GM21360 (cell line): ENCODE measurements around the gene ASPRV1.

Source experiments
- ATAC-seq: cut with Tn5 transposase; IDR thresholded peaks from one replicate; pipeline ENCODE4 v1.9.1; 2021; ENCODE audit warnings: mild to moderate bottlenecking, moderate library complexity; ENCODE audit not compliant: unreplicated experiment

Gene ASPRV1

GRCh38 chr2:69943843-69944525, 17.4 kb downstream of the ASPRV1 start:
- no peak for ATAC-seq

- no peak for ATAC-seq
Observed at GRCh38 chr2:69943000-69943842, 18.2 kb downstream of the ASPRV1 start.

- ATAC-seq: no peak
Observed at GRCh38 chr2:69940691-69941090, 20.7 kb downstream of the ASPRV1 start.

GRCh38 chr2:69939722-69940121, 21.7 kb downstream of the ASPRV1 start:
- ATAC-seq: no peak

GRCh38 chr2:69937968-69938367, 23.5 kb downstream of the ASPRV1 start:
- no peak for ATAC-seq

GRCh38 chr2:69936906-69937305, 24.5 kb downstream of the ASPRV1 start:
- no peak for ATAC-seq

- ATAC-seq: no peak
Observed at GRCh38 chr2:69935011-69935410, 26.4 kb downstream of the ASPRV1 start.

- no peak for ATAC-seq
Observed at GRCh38 chr2:69934614-69934908, 26.9 kb downstream of the ASPRV1 start.

GRCh38 chr2:69933839-69934613, 27.4 kb downstream of the ASPRV1 start:
- no peak for ATAC-seq

- ATAC-seq: no peak
Observed at GRCh38 chr2:69933254-69933828, 28.1 kb downstream of the ASPRV1 start.

GRCh38 chr2:69932596-69932922, 28.9 kb downstream of the ASPRV1 start:
- no peak for ATAC-seq

- ATAC-seq: no peak
Observed at GRCh38 chr2:69931832-69932595, 29.4 kb downstream of the ASPRV1 start.

GRCh38 chr2:69926849-69927515, 34.4 kb downstream of the ASPRV1 start:
- no peak for ATAC-seq

GRCh38 chr2:69923116-69923515, 38.3 kb downstream of the ASPRV1 start:
- ATAC-seq: no peak

- no peak for ATAC-seq
Observed at GRCh38 chr2:69918401-69918800, 43.0 kb downstream of the ASPRV1 start.

- no peak for ATAC-seq
Observed at GRCh38 chr2:69917852-69918251, 43.6 kb downstream of the ASPRV1 start.

GRCh38 chr2:69916106-69916505, 45.3 kb downstream of the ASPRV1 start:
- no peak for ATAC-seq

- no peak for ATAC-seq
Observed at GRCh38 chr2:69914950-69915945, 46.2 kb downstream of the ASPRV1 start, which contains the start of gene MXD1. TSS of gene MXD1 (plus strand) at chr2:69915109. CDS start at chr2:69915331, 222 bp downstream.
